HFF-Myc (cell line): Measurements from ENCODE around the gene ALOX5.

ENCODE experiments used
- DNase-seq: peaks from one replicate; pipeline ENCODE4 v3.0.0-alpha.2; 2011; ENCODE audit warnings: low read depth; ENCODE audit errors: extremely low read depth
- H3K4me3 ChIP-seq: replicated peaks from 2 replicates; pipeline ENCODE4 v1.5.1; 2011; ENCODE audit warnings: low read depth, mild to moderate bottlenecking, control low read depth, low read length
- TF ChIP-seq, protein P1 (sequence below): IDR thresholded peaks from 2 replicates; pipeline ENCODE4 v1.5.1; 2012; ENCODE audit warnings: mild to moderate bottlenecking, low read depth, low read length, control low read depth; ENCODE audit errors: missing control alignments

The ALOX5 gene

GRCh38 chr10:45418849-45419675 is 45.0 kb downstream of the ALOX5 start:
- no peak for DNase-seq
- TF ChIP-seq, protein P1, sequence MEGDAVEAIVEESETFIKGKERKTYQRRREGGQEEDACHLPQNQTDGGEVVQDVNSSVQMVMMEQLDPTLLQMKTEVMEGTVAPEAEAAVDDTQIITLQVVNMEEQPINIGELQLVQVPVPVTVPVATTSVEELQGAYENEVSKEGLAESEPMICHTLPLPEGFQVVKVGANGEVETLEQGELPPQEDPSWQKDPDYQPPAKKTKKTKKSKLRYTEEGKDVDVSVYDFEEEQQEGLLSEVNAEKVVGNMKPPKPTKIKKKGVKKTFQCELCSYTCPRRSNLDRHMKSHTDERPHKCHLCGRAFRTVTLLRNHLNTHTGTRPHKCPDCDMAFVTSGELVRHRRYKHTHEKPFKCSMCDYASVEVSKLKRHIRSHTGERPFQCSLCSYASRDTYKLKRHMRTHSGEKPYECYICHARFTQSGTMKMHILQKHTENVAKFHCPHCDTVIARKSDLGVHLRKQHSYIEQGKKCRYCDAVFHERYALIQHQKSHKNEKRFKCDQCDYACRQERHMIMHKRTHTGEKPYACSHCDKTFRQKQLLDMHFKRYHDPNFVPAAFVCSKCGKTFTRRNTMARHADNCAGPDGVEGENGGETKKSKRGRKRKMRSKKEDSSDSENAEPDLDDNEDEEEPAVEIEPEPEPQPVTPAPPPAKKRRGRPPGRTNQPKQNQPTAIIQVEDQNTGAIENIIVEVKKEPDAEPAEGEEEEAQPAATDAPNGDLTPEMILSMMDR, result no peak
- peak overlapping the region; percentile 41 for H3K4me3 ChIP-seq

- peak overlapping the region; percentile 41 for H3K4me3 ChIP-seq
- TF ChIP-seq, protein P1, result no peak
Observed at GRCh38 chr10:45419676-45420025, 45.6 kb downstream of the ALOX5 start.

DNA sequence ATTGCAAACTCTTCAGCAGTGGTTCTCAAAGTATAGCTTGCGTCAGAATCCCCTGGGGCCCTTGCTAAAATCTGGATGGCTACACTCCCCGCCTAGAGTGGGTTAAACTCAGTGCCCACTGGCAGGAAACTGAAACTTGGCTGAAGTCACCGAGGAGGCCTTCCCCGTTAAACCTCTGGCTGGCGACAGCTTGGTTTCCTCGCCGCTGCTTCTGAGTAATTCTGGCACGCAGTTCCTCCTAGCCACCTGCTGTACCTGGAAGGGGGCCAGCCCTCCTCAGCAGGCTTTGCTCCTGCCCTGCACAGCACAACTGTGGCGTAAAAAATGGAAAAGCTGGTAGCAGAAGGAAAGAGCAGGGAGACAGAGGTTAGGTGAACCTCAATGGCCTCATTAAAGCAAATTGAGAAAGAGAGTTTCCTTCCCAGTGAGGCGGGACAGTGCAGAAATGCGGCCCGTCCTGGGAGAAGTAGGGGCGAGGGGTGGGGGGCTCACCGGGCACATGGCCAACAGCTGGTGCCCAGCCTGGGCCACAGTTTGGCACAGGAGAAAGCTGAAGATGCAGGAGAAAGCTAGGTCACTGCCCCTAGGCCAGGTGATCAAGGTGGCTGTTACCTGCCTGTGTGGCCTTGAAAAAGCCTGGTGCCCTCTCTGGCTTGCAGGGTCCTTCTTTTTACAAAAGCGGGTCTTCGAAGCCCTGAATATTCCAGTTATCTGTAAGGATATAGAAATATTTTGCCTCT is 46.6 kb downstream of the ALOX5 start:
- peak; percentile 41 for DNase-seq
- TF ChIP-seq, protein P1, result no peak
- H3K4me3 ChIP-seq, result no peak overlapping the region

More at GRCh38 chr10:45419676-45420025, 45.6 kb downstream of the ALOX5 start:
- DNase-seq, result no peak

GRCh38 chr10:45421221-45422097 is 47.4 kb downstream of the ALOX5 start:
- H3K4me3 ChIP-seq, result no peak overlapping the region
- DNase-seq, result no peak

GRCh38 chr10:45422207-45422865 is 48.3 kb downstream of the ALOX5 start:
- H3K4me3 ChIP-seq, result no peak overlapping the region
- TF ChIP-seq, protein P1, result no peak
- no peak for DNase-seq

More at GRCh38 chr10:45421221-45422097, 47.4 kb downstream of the ALOX5 start:
- TF ChIP-seq, protein P1, result no peak
